Keratinocyte (primary cell): ENCODE data around the gene CDCA4. TPM values are rescaled to one million over a fixed set of nuclear protein-coding genes. Genes with fewer than 3 reads are reported as not detected.
A peak's percentile ranks its signal among the peaks of the same experiment; 100 is the strongest.

Experiments used
- DNase-seq: peaks from one replicate; pipeline ENCODE4 v3.0.0-alpha.2; 2011; ENCODE audit warnings: low read depth, missing footprints, low spot score
- FAIRE-seq: peaks from 2 replicates; lab custom pipeline; 2011; peaks lifted over from hg19 to GRCh38; lab: Jason Lieb, UNC
- H2AFZ ChIP-seq: 2 replicates; pipeline ENCODE4 v1.6.0; 2012; ENCODE audit warnings: low read length, control low read depth, inconsistent platforms; ENCODE audit not compliant: control insufficient read depth
- H3K27ac ChIP-seq: 2 replicates; pipeline ENCODE4 v1.5.1; 2011; ENCODE audit warnings: low read length; ENCODE audit not compliant: control insufficient read depth, insufficient read depth
- H3K27me3 ChIP-seq: 3 replicates; pipeline ENCODE4 v1.6.0; 2011; ENCODE audit warnings: low read length; ENCODE audit not compliant: control insufficient read depth, insufficient read depth; ENCODE audit errors: extremely low read depth
- H3K36me3 ChIP-seq, 2 experiments: 2 replicates in 1 of 2; 3 replicates in 1 of 2; pipeline ENCODE4 v1.5.1; 2011; ENCODE audit warnings: low read length in 2 of 2, mild to moderate bottlenecking in 1 of 2; ENCODE audit not compliant: control insufficient read depth in 2 of 2, insufficient read depth in 2 of 2; ENCODE audit errors: extremely low read depth in 1 of 2
- H3K4me1 ChIP-seq: 3 replicates; pipeline ENCODE4 v1.5.1; 2011; ENCODE audit warnings: low read length; ENCODE audit not compliant: control insufficient read depth, insufficient read depth; ENCODE audit errors: extremely low read depth
- H3K4me2 ChIP-seq: 3 replicates; pipeline ENCODE4 v1.6.0; 2011; ENCODE audit warnings: low read depth, low read length; ENCODE audit not compliant: control insufficient read depth, insufficient read depth; ENCODE audit errors: extremely low read depth
- H3K4me3 ChIP-seq, 3 experiments: fragments of 200-600 bp in 1 of 3; sonication (generic) in 1 of 3; 2 replicates in 2 of 3; 3 replicates in 1 of 3; pipeline ENCODE4 v1.5.1; 2011 to 2016; ENCODE audit warnings: low read length in 3 of 3, mild to moderate bottlenecking in 3 of 3, control low read depth in 2 of 3, inconsistent platforms in 1 of 3, low read depth in 1 of 3, mixed read lengths in 1 of 3, mixed run types in 1 of 3, moderate library complexity in 1 of 3; ENCODE audit not compliant: control insufficient read depth in 2 of 3, insufficient read depth in 2 of 3; ENCODE audit errors: extremely low read depth in 1 of 3
- H3K79me2 ChIP-seq: 2 replicates; pipeline ENCODE4 v1.6.0; 2012; ENCODE audit warnings: low read length; ENCODE audit not compliant: control insufficient read depth, insufficient read depth
- H3K9ac ChIP-seq: 3 replicates; pipeline ENCODE4 v1.6.0; 2011; ENCODE audit warnings: low read length; ENCODE audit not compliant: control insufficient read depth, insufficient read depth; ENCODE audit errors: extremely low read depth
- H3K9me1 ChIP-seq: 3 replicates; pipeline ENCODE4 v1.6.0; 2011; ENCODE audit warnings: low read length; ENCODE audit not compliant: control insufficient read depth, insufficient read depth; ENCODE audit errors: extremely low read depth
- H3K9me3 ChIP-seq: 2 replicates; pipeline ENCODE4 v1.5.1; 2012; ENCODE audit warnings: low read depth, low read length; ENCODE audit not compliant: control insufficient read depth
- H4K20me1 ChIP-seq: 3 replicates; pipeline ENCODE4 v1.6.0; 2011; ENCODE audit warnings: low read length; ENCODE audit not compliant: control insufficient read depth, insufficient read depth; ENCODE audit errors: extremely low read depth
- EZH2 ChIP-seq: IDR thresholded peaks from one replicate; pipeline ENCODE4 v1.6.1; 2012; ENCODE audit warnings: inconsistent platforms, mild to moderate bottlenecking, low read length, moderate library complexity
- dilution Hi-C: fragments of 300-500 bp; cut with MboI; formaldehyde crosslinking; loops from one replicate; pipeline ENCODE4 v1.7.0; 2020; ENCODE audit warnings: low sequenced_read_pairs; ENCODE audit not compliant: extremely low pct_ligation_motif_present
- polyA plus RNA-seq, 5 experiments: library from polyadenylated mRNA; depleted of rRNA in 3 of 5; stranded (reverse) in 3 of 5; stranded (forward) in 1 of 5; unstranded in 1 of 5; fragments of >200 nt; gene quantifications; 1 replicate in 1 of 5; 2 replicates in 3 of 5; 3 replicates in 1 of 5; pipeline versions ENCODE4 v1.2.1 to v1.2.3, GENCODE V29; 2011 to 2012; ENCODE audit warnings: missing spikeins in 2 of 5, low read depth in 1 of 5, low replicate concordance in 1 of 5
- TF ChIP-seq, protein P1 (sequence below), 3 experiments: IDR thresholded peaks in 1 of 3; conservative IDR thresholded peaks in 1 of 3; optimal IDR thresholded peaks in 1 of 3; 2 replicates in 2 of 3; 3 replicates in 1 of 3; pipeline versions ENCODE3 to v1.5.1; 2011; ENCODE audit warnings: low read length in 3 of 3, mild to moderate bottlenecking in 3 of 3, moderate library complexity in 2 of 3, control low read depth in 1 of 3, inconsistent platforms in 1 of 3; ENCODE audit not compliant: insufficient read depth in 2 of 3; ENCODE audit errors: extremely low read depth in 1 of 3

Gene CDCA4
- polyA plus RNA-seq, 1 donor (not counting 4 experiments of a cell fraction or from before 2014, with no cell fraction given) = 35.7 TPM

DNA sequence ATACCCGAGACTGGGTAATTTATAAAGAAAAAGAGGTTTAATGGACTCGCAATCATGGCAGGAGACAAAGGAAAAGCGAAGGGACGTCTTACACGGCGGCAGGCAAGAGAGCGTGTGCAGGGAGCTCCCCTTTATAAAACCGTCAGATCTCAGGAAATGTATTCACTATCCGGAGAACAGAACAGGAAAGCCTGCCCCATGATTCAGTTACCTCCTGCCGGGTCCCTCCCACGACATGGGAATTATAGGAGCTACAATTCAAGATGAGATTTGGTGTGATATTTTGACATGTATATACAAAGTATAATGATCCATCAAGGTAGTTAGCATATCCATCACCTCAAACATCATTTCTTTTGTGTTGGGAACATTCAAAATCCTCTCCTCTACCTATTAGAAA, 2.3 kb upstream of the CDCA4 start:
- H3K9ac ChIP-seq = no peak overlapping the region
- dilution Hi-C loops = no loop called here
- DNase-seq (no peak), FAIRE-seq (no peak)
- peaks cover 35% of the 10 kb centered on the region for H3K79me2 ChIP-seq
- H3K9me3 ChIP-seq = no peaks in the 10 kb centered on the region
- peaks cover 0 to 7% of the 10 kb centered on the region in 2 experiments for H3K36me3 ChIP-seq
- no peak overlapping the region for H2AFZ ChIP-seq
- peaks cover 72% of the 10 kb centered on the region for H3K4me1 ChIP-seq
- peak overlapping the region; percentile 58 for H3K4me2 ChIP-seq
- H4K20me1 ChIP-seq = peaks cover 5% of the 10 kb centered on the region
- H3K9me1 ChIP-seq = no peaks in the 10 kb centered on the region
- no peak overlapping the region for H3K4me3 ChIP-seq
- H3K27me3 ChIP-seq = no peaks in the 10 kb centered on the region
- H3K27ac ChIP-seq = peak overlapping the region; percentile 89
- TF ChIP-seq EZH2 = no peak
- TF ChIP-seq, protein P1, sequence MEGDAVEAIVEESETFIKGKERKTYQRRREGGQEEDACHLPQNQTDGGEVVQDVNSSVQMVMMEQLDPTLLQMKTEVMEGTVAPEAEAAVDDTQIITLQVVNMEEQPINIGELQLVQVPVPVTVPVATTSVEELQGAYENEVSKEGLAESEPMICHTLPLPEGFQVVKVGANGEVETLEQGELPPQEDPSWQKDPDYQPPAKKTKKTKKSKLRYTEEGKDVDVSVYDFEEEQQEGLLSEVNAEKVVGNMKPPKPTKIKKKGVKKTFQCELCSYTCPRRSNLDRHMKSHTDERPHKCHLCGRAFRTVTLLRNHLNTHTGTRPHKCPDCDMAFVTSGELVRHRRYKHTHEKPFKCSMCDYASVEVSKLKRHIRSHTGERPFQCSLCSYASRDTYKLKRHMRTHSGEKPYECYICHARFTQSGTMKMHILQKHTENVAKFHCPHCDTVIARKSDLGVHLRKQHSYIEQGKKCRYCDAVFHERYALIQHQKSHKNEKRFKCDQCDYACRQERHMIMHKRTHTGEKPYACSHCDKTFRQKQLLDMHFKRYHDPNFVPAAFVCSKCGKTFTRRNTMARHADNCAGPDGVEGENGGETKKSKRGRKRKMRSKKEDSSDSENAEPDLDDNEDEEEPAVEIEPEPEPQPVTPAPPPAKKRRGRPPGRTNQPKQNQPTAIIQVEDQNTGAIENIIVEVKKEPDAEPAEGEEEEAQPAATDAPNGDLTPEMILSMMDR (optimal IDR thresholded peaks at IDR 0.05 in 1 of 3, IDR thresholded peaks at IDR 0.05 in 1 of 3, conservative IDR thresholded peaks at IDR 0.05 in 1 of 3; ENCODE audit: extremely low read depth in 1 of 3, insufficient read depth in 2 of 3, low read length in 3 of 3) = no peak

- H3K36me3 ChIP-seq = peaks cover 0 to 13% of the 10 kb centered on the region in 2 experiments
- no peaks in the 10 kb centered on the region for H3K9me1 ChIP-seq
- H3K9me3 ChIP-seq = no peaks in the 10 kb centered on the region
- FAIRE-seq (no peak), DNase-seq (no peak)
- H3K27ac ChIP-seq = peak overlapping the region; percentile 93
- no peak for TF ChIP-seq EZH2
- TF ChIP-seq, protein P1 (optimal IDR thresholded peaks at IDR 0.05 in 1 of 3, IDR thresholded peaks at IDR 0.05 in 1 of 3, conservative IDR thresholded peaks at IDR 0.05 in 1 of 3; ENCODE audit: extremely low read depth in 1 of 3, insufficient read depth in 2 of 3, low read length in 3 of 3) = no peak
- H3K79me2 ChIP-seq = peaks cover 44% of the 10 kb centered on the region
- H4K20me1 ChIP-seq = peaks cover 8% of the 10 kb centered on the region
- no peak overlapping the region for H2AFZ ChIP-seq
- peaks cover 71% of the 10 kb centered on the region for H3K4me1 ChIP-seq
- H3K4me3 ChIP-seq = peak overlapping the region; percentile 47 to 87 (median 81)
- peak overlapping the region; percentile 93 for H3K4me2 ChIP-seq
- no peaks in the 10 kb centered on the region for H3K27me3 ChIP-seq
- peak overlapping the region; percentile 91 for H3K9ac ChIP-seq
- dilution Hi-C loops = no loop called here
Observed at GRCh38 chr14:105022276-105022670, 1.4 kb upstream of the CDCA4 start.
